AG04450 (cell line): ENCODE data around the gene PRLR. TPM values are rescaled to one million over a fixed set of nuclear protein-coding genes. Genes with fewer than 3 reads are reported as not detected.

Experiments used
- CTCF ChIA-PET: fragments of 300-600, 350-600 bp; formaldehyde crosslinking; extraction: SDS; loops from one replicate; lab custom pipeline; 2022; ENCODE audit warnings: antibody characterized with exemption, inconsistent platforms; lab: Charles Lee
- POLR2A ChIA-PET: fragments of 350-600 bp; formaldehyde crosslinking; extraction: SDS; loops from one replicate; lab custom pipeline; 2021; ENCODE audit warnings: antibody characterized with exemption, inconsistent platforms; lab: Yijun Ruan, JAX
- DNase-seq: peaks from one replicate; pipeline ENCODE4 v3.0.0-alpha.2; 2011; ENCODE audit warnings: low read depth, low spot score
- H3K27ac ChIP-seq: one replicate; pipeline ENCODE4 v1.5.1; 2012; ENCODE audit warnings: low read depth, low read length, control low read depth
- H3K27me3 ChIP-seq: one replicate; pipeline ENCODE4 v1.6.0; 2012; ENCODE audit warnings: low read length; ENCODE audit not compliant: control insufficient read depth, insufficient read depth
- H3K4me3 ChIP-seq: 2 replicates; pipeline ENCODE4 v1.5.1; 2011; ENCODE audit warnings: mild to moderate bottlenecking, low read depth, low read length, control low read depth
- H3K9me3 ChIP-seq: 2 replicates; pipeline ENCODE4 v1.5.1; 2012; ENCODE audit warnings: low read length; ENCODE audit not compliant: control insufficient read depth, insufficient read depth
- polyA plus RNA-seq: library from polyadenylated mRNA; depleted of rRNA; stranded (reverse); fragments of >200 nt; gene quantifications from 2 replicates; pipeline ENCODE4 v1.2.3, GENCODE V29; 2011
- TF ChIP-seq, protein P1 (sequence below): IDR thresholded peaks from 2 replicates; pipeline ENCODE4 v1.5.1; 2011; ENCODE audit warnings: low read depth, low read length, control low read depth, inconsistent platforms

The PRLR gene
- polyA plus RNA-seq, 1 experiment, result not detected

DNA sequence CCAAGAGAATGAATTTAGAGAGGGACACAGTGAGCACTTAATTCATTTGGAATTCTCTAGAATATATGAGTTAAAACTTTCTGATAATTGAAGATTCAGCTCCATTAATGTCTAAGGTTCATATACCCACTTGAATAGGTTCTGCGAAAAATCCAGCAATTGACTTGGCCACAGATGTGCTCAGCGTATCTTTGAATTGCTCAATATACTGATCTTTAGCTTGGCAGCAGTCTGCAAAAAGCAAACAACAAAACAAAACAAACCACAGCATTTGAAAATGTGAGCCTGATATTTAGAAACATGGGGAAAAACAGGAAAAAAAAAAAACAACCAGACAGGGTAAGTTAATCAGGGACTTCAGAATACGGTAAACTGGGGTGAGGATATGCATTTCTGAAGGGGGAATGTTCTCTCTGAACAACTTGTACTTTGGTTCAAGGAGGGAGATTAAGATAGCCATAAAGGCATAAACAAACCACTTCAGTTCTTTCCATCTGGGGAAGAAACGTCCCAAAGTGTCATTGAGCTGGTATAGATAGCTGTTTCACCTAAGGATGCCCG lies 203.9 kb downstream of the PRLR start:
- Histone ChIP-seq H3K27ac (no peak overlapping the region), H3K9me3 (no peaks in the 10 kb centered on the region), H3K4me3 (no peak overlapping the region), H3K27me3 (peaks cover 2% of the 10 kb centered on the region)
- ChIA-PET POLR2A (no interaction called here), CTCF (interaction anchor here (1.8 kb wide), 1 partner anchor 23 kb away, joined by 7 read pairs; no protein-coding TSS in a partner anchor)
- DNase-seq, result no peak
- TF ChIP-seq, protein P1, sequence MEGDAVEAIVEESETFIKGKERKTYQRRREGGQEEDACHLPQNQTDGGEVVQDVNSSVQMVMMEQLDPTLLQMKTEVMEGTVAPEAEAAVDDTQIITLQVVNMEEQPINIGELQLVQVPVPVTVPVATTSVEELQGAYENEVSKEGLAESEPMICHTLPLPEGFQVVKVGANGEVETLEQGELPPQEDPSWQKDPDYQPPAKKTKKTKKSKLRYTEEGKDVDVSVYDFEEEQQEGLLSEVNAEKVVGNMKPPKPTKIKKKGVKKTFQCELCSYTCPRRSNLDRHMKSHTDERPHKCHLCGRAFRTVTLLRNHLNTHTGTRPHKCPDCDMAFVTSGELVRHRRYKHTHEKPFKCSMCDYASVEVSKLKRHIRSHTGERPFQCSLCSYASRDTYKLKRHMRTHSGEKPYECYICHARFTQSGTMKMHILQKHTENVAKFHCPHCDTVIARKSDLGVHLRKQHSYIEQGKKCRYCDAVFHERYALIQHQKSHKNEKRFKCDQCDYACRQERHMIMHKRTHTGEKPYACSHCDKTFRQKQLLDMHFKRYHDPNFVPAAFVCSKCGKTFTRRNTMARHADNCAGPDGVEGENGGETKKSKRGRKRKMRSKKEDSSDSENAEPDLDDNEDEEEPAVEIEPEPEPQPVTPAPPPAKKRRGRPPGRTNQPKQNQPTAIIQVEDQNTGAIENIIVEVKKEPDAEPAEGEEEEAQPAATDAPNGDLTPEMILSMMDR, result no peak

DNA sequence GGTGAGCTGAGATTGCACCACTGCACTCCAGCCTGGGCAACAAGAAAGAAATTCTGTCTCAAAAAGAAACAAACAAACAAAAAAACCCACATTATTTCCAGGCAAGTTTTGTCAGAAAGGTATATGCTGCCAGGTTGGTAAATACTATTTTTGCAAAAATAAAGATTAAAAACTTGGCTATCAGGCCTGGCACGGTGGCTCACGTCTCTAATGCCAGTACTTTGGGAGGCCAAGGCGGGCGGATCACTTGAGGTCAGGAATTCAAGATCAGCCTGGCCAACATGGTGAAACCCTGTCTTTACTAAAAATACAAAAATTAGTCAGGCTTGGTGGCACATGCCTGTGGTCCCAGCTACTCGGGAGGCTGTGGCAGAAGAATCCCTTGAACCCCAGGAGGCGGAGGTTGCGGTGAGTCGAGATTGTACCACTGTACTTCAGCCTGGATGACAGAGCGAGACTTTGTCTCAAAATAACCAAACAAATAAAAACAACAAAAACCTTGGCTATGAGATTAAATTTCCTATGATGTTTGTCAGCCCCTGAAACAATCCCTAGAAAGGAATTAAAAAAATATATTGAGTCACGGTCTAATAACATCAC lies 205.3 kb downstream of the PRLR start:
- CTCF ChIA-PET, result no interaction called here

DNA sequence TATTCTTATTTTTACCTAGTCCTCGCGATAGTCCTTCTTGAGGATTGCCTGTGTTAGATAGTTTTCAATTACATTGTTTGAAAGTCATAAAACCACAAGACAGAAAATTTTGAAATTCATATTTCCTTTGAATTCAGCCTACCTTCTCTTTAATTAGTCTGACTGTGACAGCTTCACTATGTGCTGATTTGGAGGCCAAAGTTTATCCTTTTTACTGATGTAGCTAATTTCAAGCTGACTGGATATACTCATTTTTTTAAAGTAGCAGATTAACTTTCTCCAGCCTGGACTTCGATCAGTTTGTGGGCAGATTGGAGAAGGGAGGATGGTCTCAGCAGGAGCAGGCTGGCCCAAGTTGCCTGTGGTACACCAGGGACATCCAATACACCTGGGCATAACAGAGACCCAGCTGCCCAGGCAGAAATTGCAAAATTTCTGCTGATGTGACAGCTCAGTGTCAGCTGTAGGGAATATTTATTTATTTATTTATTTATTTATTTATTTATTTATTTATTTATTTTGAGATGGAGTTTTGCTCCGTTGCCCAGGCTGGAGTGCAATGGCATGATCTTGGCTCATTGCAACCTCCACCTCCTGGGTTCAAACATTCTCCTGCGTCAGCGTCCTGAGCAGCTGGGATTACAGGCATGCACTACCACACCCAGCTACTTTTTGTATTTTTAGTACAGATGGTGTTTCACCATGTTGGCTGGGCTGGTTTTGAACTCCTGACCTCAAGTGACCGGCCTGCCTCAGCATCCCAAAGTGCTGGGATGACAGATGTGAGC lies 206.7 kb downstream of the PRLR start:
- Histone ChIP-seq H3K27me3 (peaks cover 2% of the 10 kb centered on the region), H3K9me3 (no peaks in the 10 kb centered on the region), H3K27ac (no peak overlapping the region), H3K4me3 (no peak overlapping the region)
- POLR2A ChIA-PET, result no interaction called here
- TF ChIP-seq, protein P1, result no peak
- DNase-seq, result no peak
- CTCF ChIA-PET, result no interaction called here

More for the DNA sequence above, 205.3 kb downstream of the PRLR start:
- Histone ChIP-seq H3K27ac (no peak overlapping the region), H3K27me3 (peaks cover 2% of the 10 kb centered on the region), H3K9me3 (no peaks in the 10 kb centered on the region), H3K4me3 (no peak overlapping the region)
- POLR2A ChIA-PET, result no interaction called here
- TF ChIP-seq, protein P1, result no peak
- DNase-seq, result no peak

DNA sequence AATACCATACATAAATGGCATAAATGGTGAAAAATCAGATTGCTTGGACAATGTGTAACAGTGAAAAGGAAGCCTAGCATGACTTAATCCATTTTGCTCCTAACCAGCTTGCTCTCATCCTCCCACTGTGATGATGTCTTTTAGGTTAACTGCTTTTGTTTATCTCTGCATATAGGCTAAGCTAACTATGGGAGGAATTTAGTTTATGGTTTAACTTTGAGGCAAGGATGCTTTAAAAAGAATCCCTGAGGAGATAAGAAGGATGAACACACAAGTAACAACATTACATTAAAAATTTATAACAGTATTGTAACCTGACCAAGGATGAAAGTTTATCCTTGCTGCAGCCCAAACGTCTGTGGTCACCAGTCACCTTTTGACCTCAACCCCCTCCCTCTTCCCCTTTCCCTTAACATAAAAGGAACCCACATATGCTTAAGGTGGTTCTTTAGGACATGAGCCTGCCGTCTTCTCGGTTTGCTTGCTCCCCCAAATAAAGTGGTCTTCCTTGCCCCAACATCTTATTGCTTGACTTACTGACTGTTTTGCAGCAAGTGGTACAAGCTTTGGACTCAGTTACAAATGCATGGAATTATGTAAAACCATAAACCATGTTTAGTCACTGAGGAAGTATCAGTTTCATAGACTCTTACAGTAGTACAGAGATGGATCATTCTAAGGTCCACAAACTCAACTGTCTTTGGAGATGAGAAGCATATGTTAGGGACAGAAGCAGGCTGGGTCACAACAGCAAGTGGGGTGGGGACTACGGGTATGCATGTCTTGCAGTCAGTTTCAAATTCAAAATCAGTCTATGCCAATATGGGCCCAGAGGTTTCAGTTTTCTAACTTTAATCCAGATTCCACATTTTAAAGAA lies 213.9 kb downstream of the PRLR start:
- DNase-seq, result no peak
- CTCF ChIA-PET, result interaction anchor here (0.6 to 2.1 kb wide), 2 partner anchors 13 to 1116 kb away, joined by 5 to 12 read pairs; no protein-coding TSS in a partner anchor
- H3K27ac ChIP-seq, result no peak overlapping the region

More for the DNA sequence above, 213.9 kb downstream of the PRLR start:
- Histone ChIP-seq H3K27me3 (no peaks in the 10 kb centered on the region), H3K9me3 (no peaks in the 10 kb centered on the region), H3K4me3 (no peak overlapping the region)
- POLR2A ChIA-PET, result no interaction called here
- TF ChIP-seq, protein P1, result no peak
